HCT116 (cell line): ENCODE results near the gene TMEM74B. TPM values are rescaled to one million over a fixed set of nuclear protein-coding genes. Genes with fewer than 3 reads are reported as not detected.

Source experiments
- ATAC-seq: fragments of 200-7000 bp; cut with Tn5 transposase; 2 replicates; pipeline ENCODE4 v1.9.1; 2020; ENCODE audit warnings: mild to moderate bottlenecking, moderate library complexity
- BruUV-seq: library from RNA; stranded (reverse); fragments of 400-500 nt; replicated peaks from 2 replicates; lab custom pipeline; 2021; lab: Mats Ljungman, UMichigan
- CTCF ChIA-PET: fragments of 300-600 bp; sonication (Branson Sonifier 250); formaldehyde crosslinking; loops from one replicate; lab custom pipeline; 2021; ENCODE audit warnings: antibody characterized with exemption; lab: Charles Lee
- POLR2A ChIA-PET: fragments of 300-600, 350-600 bp; sonication (Branson Sonifier 250); formaldehyde crosslinking; loops from one replicate; lab custom pipeline; 2021; ENCODE audit warnings: antibody characterized with exemption; lab: Charles Lee
- RAD21 ChIA-PET, 2 experiments: fragments of 300-600 bp; sonication (Branson Sonifier 250); formaldehyde crosslinking; loops; one replicate each; lab custom pipeline; 2023; ENCODE audit warnings: low total read pairs in 2 of 2; ENCODE audit not compliant: uncharacterized antibody in 2 of 2, unreplicated experiment in 2 of 2, low non-redundant PET in 1 of 2; lab: Charles Lee
- DNase-seq: peaks from one replicate; pipeline ENCODE4 v3.0.0-alpha.2; 2010; ENCODE audit warnings: low read depth, low spot score
- H2AFZ ChIP-seq: fragments of 200-600 bp; shearing (Covaris generic), sonication (generic); 2 replicates; pipeline ENCODE4 v1.6.1; 2017; ENCODE audit warnings: low read depth, mixed run types, mixed read lengths, antibody characterized with exemption, low read length; ENCODE audit not compliant: poor library complexity, severe bottlenecking
- H3K27ac ChIP-seq: 2 replicates; pipeline ENCODE4 v1.5.1; 2012; ENCODE audit warnings: low read depth, low read length
- H3K27me3 ChIP-seq: fragments of 200-600 bp; sonication (generic); 2 replicates; pipeline ENCODE4 v1.6.1; 2016; ENCODE audit warnings: mixed run types, low read length, mixed read lengths; ENCODE audit not compliant: insufficient read depth
- H3K36me3 ChIP-seq, 2 experiments: fragments of 200-500 bp in 1 of 2; fragments of 200-600 bp in 1 of 2; sonication (Bioruptor generic) in 1 of 2; sonication (generic) in 1 of 2; 2 replicates each; pipeline versions ENCODE4 v1.5.1 to v1.6.1; 2014 to 2016; ENCODE audit warnings: low read length in 2 of 2, inconsistent platforms in 1 of 2, mixed read lengths in 1 of 2, mixed run types in 1 of 2; ENCODE audit not compliant: insufficient read depth in 2 of 2, control insufficient read depth in 1 of 2
- H3K4me1 ChIP-seq, 2 experiments: fragments of 200-600 bp in 1 of 2; sonication (generic) in 1 of 2; 2 replicates each; pipeline versions ENCODE4 v1.5.1 to v1.6.1; 2012 to 2017; ENCODE audit warnings: low read length in 2 of 2, inconsistent platforms in 1 of 2, mild to moderate bottlenecking in 1 of 2, mixed read lengths in 1 of 2, mixed run types in 1 of 2, moderate library complexity in 1 of 2; ENCODE audit not compliant: insufficient read depth in 2 of 2, control insufficient read depth in 1 of 2
- H3K4me2 ChIP-seq: fragments of 200-600 bp; sonication (generic); 2 replicates; pipeline ENCODE4 v1.6.1; 2017; ENCODE audit warnings: mixed run types, low read length, mixed read lengths
- H3K4me3 ChIP-seq, 2 experiments: fragments of 200-600 bp in 1 of 2; sonication (generic) in 1 of 2; replicated peaks in 1 of 2; 2 replicates each; pipeline ENCODE4 v1.5.1; 2011 to 2016; ENCODE audit warnings: low read length in 2 of 2, control low read depth in 1 of 2, low read depth in 1 of 2, mild to moderate bottlenecking in 1 of 2, mixed read lengths in 1 of 2, mixed run types in 1 of 2
- H3K79me2 ChIP-seq: fragments of 200-600 bp; sonication (generic); 2 replicates; pipeline ENCODE4 v1.6.1; 2017; ENCODE audit warnings: mild to moderate bottlenecking, mixed run types, low read length, moderate library complexity, mixed read lengths; ENCODE audit not compliant: insufficient read depth
- H3K9ac ChIP-seq: fragments of 200-600 bp; sonication (generic); 2 replicates; pipeline ENCODE4 v1.6.1; 2016; ENCODE audit warnings: low read length, mixed read lengths
- H3K9me2 ChIP-seq: fragments of 200-600 bp; sonication (generic), shearing (Covaris generic); 2 replicates; pipeline ENCODE4 v1.6.1; 2017; ENCODE audit warnings: mixed run types, mild to moderate bottlenecking, moderate library complexity; ENCODE audit not compliant: insufficient read depth
- H3K9me3 ChIP-seq, 2 experiments: fragments of 200-500 bp in 1 of 2; fragments of 200-600 bp in 1 of 2; sonication (Bioruptor generic) in 1 of 2; sonication (generic) in 1 of 2; 2 replicates each; pipeline ENCODE4 v1.6.1; 2014 to 2017; ENCODE audit warnings: low read length in 2 of 2, mixed read lengths in 2 of 2, inconsistent platforms in 1 of 2, low read depth in 1 of 2, mild to moderate bottlenecking in 1 of 2, mixed run types in 1 of 2, moderate library complexity in 1 of 2; ENCODE audit not compliant: control insufficient read depth in 1 of 2, insufficient read depth in 1 of 2
- H4K20me1 ChIP-seq: fragments of 200-600 bp; sonication (generic), shearing (Covaris generic); 2 replicates; pipeline ENCODE4 v1.6.1; 2017; ENCODE audit warnings: mixed run types, mild to moderate bottlenecking, moderate library complexity; ENCODE audit not compliant: insufficient read depth
- ATF3 ChIP-seq: IDR thresholded peaks from 2 replicates; pipeline ENCODE4 v1.6.1; 2012
- EZH2 ChIP-seq: fragments of 200-600 bp; sonication (generic); IDR thresholded peaks from 2 replicates; pipeline ENCODE4 v1.6.1; 2017; ENCODE audit warnings: antibody characterized with exemption, mixed run types
- EZH2phosphoT487 ChIP-seq: fragments of 200-600 bp; IDR thresholded peaks from 2 replicates; pipeline ENCODE4 v1.6.1; 2018; ENCODE audit warnings: antibody characterized with exemption, borderline replicate concordance
- FOSL1 ChIP-seq: IDR thresholded peaks from 2 replicates; pipeline ENCODE4 v1.6.1; 2012; ENCODE audit warnings: low read depth
- JUND ChIP-seq: IDR thresholded peaks from 2 replicates; pipeline ENCODE4 v1.6.1; 2012
- POLR2A ChIP-seq: IDR thresholded peaks from 2 replicates; pipeline ENCODE4 v1.7.0; 2011; ENCODE audit warnings: borderline replicate concordance; ENCODE audit not compliant: insufficient read depth, insufficient read length; ENCODE audit errors: extremely low read depth
- POLR2AphosphoS5 ChIP-seq: IDR thresholded peaks from 2 replicates; pipeline ENCODE4 v1.6.1; 2011; ENCODE audit warnings: mild to moderate bottlenecking, low read depth, low read length, moderate library complexity
- SP1 ChIP-seq: IDR thresholded peaks from 2 replicates; pipeline ENCODE4 v1.6.1; 2012; ENCODE audit warnings: low read depth
- SRF ChIP-seq: IDR thresholded peaks from 2 replicates; pipeline ENCODE4 v1.6.1; 2012; ENCODE audit warnings: low read depth
- TCF7L2 ChIP-seq: IDR thresholded peaks from 2 replicates; pipeline ENCODE4 v1.7.0; 2011; ENCODE audit warnings: borderline replicate concordance, inconsistent platforms; ENCODE audit not compliant: insufficient read depth, insufficient read length; ENCODE audit errors: extremely low read depth
- ZFX ChIP-seq: fragments of 450-650 bp; IDR thresholded peaks from 2 replicates; pipeline ENCODE4 v1.6.1; 2017
- ZNF274 ChIP-seq: fragments of 200-500 bp; sonication (Bioruptor generic); IDR thresholded peaks from 2 replicates; pipeline ENCODE4 v1.6.1; 2014; ENCODE audit warnings: mild to moderate bottlenecking, low read depth, low read length, inconsistent platforms
- intact Hi-C: fragments of 100-400 bp; cut with micrococcal nuclease; formaldehyde crosslinking; loops from 2 replicates; pipeline ENCODE4 v1.10.0; 2022
- total RNA-seq: library from RNA; stranded (reverse); gene quantifications from one replicate; pipeline ENCODE4 v1.2.1, GENCODE V29; 2021; ENCODE audit not compliant: unreplicated experiment
- TF ChIP-seq, protein P1 (sequence below): IDR thresholded peaks from 2 replicates; pipeline ENCODE4 v1.6.1; 2012; ENCODE audit warnings: low read depth
- TF ChIP-seq, protein P2 (sequence below), 3 experiments: fragments of 200-600 bp in 1 of 3; sonication (generic) in 1 of 3; IDR thresholded peaks in 2 of 3; conservative IDR thresholded peaks in 1 of 3; 2 replicates each; pipeline ENCODE4 v1.5.1; 2012 to 2017; ENCODE audit warnings: low read depth in 2 of 3, low read length in 2 of 3, antibody characterized with exemption in 1 of 3, borderline replicate concordance in 1 of 3, control low read depth in 1 of 3, mild to moderate bottlenecking in 1 of 3, mixed read lengths in 1 of 3, mixed run types in 1 of 3, moderate library complexity in 1 of 3; ENCODE audit not compliant: insufficient read depth in 1 of 3

TMEM74B gene
- total RNA-seq, 1 experiment from 2014 or later = 25.7 TPM

DNA sequence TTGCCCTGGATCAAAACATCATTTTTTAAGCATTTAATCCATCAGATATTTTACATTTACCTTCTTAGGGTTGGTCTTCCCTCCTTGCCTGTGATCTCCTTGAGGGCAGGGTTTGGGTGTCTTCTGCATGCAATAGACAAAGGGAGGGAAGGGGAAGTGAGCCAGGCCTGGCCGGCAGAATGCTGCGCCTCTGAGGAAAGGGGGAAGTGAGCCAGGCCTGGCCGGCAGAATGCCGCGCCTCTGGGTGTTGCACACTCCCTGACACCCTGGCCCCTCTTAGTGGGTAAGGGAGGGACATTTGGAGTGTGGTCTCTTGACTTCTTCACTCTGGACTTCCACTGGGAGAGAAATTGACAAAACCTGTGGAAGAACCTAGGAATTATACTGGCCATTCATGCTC is 53.9 kb downstream of the TMEM74B start:
- no peak overlapping the region for H3K27ac ChIP-seq
- H3K9me2 ChIP-seq = no peaks in the 10 kb centered on the region
- POLR2A ChIA-PET = no interaction called here
- BruUV-seq = no TSS peak
- RAD21 ChIA-PET = no interaction called here
- peaks cover 55 to 61% of the 10 kb centered on the region in 2 experiments for H3K36me3 ChIP-seq
- no peaks in the 10 kb centered on the region for H3K27me3 ChIP-seq
- TF ChIP-seq FOSL1 (no peak), JUND (no peak), POLR2AphosphoS5 (no peak), SP1 (no peak), EZH2 (no peak), TCF7L2 (no peak), POLR2A (no peak), ZFX (no peak), ATF3 (no peak), ZNF274 (no peak), SRF (no peak), EZH2phosphoT487 (no peak)
- TF ChIP-seq, protein P1, sequence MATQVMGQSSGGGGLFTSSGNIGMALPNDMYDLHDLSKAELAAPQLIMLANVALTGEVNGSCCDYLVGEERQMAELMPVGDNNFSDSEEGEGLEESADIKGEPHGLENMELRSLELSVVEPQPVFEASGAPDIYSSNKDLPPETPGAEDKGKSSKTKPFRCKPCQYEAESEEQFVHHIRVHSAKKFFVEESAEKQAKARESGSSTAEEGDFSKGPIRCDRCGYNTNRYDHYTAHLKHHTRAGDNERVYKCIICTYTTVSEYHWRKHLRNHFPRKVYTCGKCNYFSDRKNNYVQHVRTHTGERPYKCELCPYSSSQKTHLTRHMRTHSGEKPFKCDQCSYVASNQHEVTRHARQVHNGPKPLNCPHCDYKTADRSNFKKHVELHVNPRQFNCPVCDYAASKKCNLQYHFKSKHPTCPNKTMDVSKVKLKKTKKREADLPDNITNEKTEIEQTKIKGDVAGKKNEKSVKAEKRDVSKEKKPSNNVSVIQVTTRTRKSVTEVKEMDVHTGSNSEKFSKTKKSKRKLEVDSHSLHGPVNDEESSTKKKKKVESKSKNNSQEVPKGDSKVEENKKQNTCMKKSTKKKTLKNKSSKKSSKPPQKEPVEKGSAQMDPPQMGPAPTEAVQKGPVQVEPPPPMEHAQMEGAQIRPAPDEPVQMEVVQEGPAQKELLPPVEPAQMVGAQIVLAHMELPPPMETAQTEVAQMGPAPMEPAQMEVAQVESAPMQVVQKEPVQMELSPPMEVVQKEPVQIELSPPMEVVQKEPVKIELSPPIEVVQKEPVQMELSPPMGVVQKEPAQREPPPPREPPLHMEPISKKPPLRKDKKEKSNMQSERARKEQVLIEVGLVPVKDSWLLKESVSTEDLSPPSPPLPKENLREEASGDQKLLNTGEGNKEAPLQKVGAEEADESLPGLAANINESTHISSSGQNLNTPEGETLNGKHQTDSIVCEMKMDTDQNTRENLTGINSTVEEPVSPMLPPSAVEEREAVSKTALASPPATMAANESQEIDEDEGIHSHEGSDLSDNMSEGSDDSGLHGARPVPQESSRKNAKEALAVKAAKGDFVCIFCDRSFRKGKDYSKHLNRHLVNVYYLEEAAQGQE = no peak
- TF ChIP-seq, protein P2, sequence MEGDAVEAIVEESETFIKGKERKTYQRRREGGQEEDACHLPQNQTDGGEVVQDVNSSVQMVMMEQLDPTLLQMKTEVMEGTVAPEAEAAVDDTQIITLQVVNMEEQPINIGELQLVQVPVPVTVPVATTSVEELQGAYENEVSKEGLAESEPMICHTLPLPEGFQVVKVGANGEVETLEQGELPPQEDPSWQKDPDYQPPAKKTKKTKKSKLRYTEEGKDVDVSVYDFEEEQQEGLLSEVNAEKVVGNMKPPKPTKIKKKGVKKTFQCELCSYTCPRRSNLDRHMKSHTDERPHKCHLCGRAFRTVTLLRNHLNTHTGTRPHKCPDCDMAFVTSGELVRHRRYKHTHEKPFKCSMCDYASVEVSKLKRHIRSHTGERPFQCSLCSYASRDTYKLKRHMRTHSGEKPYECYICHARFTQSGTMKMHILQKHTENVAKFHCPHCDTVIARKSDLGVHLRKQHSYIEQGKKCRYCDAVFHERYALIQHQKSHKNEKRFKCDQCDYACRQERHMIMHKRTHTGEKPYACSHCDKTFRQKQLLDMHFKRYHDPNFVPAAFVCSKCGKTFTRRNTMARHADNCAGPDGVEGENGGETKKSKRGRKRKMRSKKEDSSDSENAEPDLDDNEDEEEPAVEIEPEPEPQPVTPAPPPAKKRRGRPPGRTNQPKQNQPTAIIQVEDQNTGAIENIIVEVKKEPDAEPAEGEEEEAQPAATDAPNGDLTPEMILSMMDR (IDR thresholded peaks at IDR 0.05 in 2 of 3, conservative IDR thresholded peaks at IDR 0.05 in 1 of 3; ENCODE audit: borderline replicate concordance in 1 of 3, insufficient read depth in 1 of 3, low read depth in 2 of 3, low read length in 2 of 3) = no peak
- TF ChIP-seq, all 23 proteins: peak for 0
- Histone ChIP-seq H3K4me3 (no peak overlapping the region), H2AFZ (no peak overlapping the region), H3K9me3 (no peaks in the 10 kb centered on the region), H4K20me1 (peaks cover 10% of the 10 kb centered on the region; the same call in 1 of the 2 replicates), H3K9ac (no peak overlapping the region), H3K4me1 (no peaks in the 10 kb centered on the region), H3K79me2 (peaks cover 63% of the 10 kb centered on the region), H3K4me2 (no peak overlapping the region)
- intact Hi-C loops = no loop called here
- CTCF ChIA-PET = interaction anchor here (2.2 kb wide), 1 partner anchor 22 kb away, joined by 6 read pairs; no protein-coding TSS in a partner anchor
- no peak for DNase-seq
- ATAC-seq = no peak
